Gastroesophageal sphincter (tissue), 4 donors: ENCODE data around the gene SGSH. TPM values are rescaled to one million over a fixed set of nuclear protein-coding genes. Genes with fewer than 3 reads are reported as not detected.

ENCODE experiments used
- ATAC-seq: fragments of 150-250 bp; one replicate; pipeline ENCODE4 v1.9.1; 2016; ENCODE audit warnings: mild to moderate bottlenecking, moderate library complexity
- H3K27ac ChIP-seq, 4 donors: fragments of 200-600 bp; sonication (generic) in 3 of 4; 1 replicate in 3 of 4; 2 replicates in 1 of 4; pipeline ENCODE4 v1.5.1; 2016 to 2019
- H3K27me3 ChIP-seq: fragments of 200-600 bp; sonication (generic); one replicate; pipeline ENCODE4 v1.5.1; 2019
- H3K36me3 ChIP-seq, 2 donors: fragments of 200-600 bp; sonication (generic); one replicate each; pipeline ENCODE4 v1.5.1; 2019; ENCODE audit warnings: control low read depth in 1 of 2
- H3K4me1 ChIP-seq, 3 donors: fragments of 200-600 bp; sonication (generic); 1 replicate in 2 of 3; 2 replicates in 1 of 3; pipeline ENCODE4 v1.5.1; 2016 to 2019; ENCODE audit warnings: control low read depth in 2 of 3
- H3K4me3 ChIP-seq, 2 donors: fragments of 200-600 bp; sonication (generic); one replicate each; pipeline ENCODE4 v1.5.1; 2019; ENCODE audit warnings: mild to moderate bottlenecking in 1 of 2, moderate library complexity in 1 of 2
- H3K9me3 ChIP-seq, 3 donors: fragments of 200-600 bp; sonication (generic); one replicate each; pipeline ENCODE4 v1.5.1; 2017 to 2019; ENCODE audit warnings: control low read depth in 2 of 3
- CTCF ChIP-seq, 4 experiments: fragments of 200-600 bp in 2 of 4; fragments of 450-650 bp in 2 of 4; sonication (generic) in 1 of 4; IDR thresholded peaks; one replicate each; pipeline ENCODE4 v1.5.1; 2017 to 2019; ENCODE audit warnings: antibody characterized with exemption in 4 of 4, mild to moderate bottlenecking in 2 of 4, moderate library complexity in 2 of 4
- EP300 ChIP-seq: sonication (generic); formaldehyde crosslinking; IDR thresholded peaks from one replicate; pipeline ENCODE4 v1.6.1; 2017; ENCODE audit warnings: antibody characterized with exemption, mild to moderate bottlenecking
- POLR2A ChIP-seq, 2 donors: fragments of 450-650 bp; IDR thresholded peaks; one replicate each; pipeline ENCODE4 v1.6.1; 2017; ENCODE audit warnings: antibody characterized with exemption in 2 of 2, mild to moderate bottlenecking in 2 of 2, moderate library complexity in 1 of 2
- POLR2AphosphoS5 ChIP-seq: sonication (generic); formaldehyde crosslinking; IDR thresholded peaks from one replicate; pipeline ENCODE4 v1.6.1; 2017; ENCODE audit warnings: antibody characterized with exemption
- whole genome bisulfite sequencing, 2 donors: methylation state at CpG; one replicate each; pipeline ENCODE4 v1.1.5; 2018; ENCODE audit warnings: low coverage in 1 of 2; 5-methylcytosine and 5-hydroxymethylcytosine counted together
- total RNA-seq, 4 donors: library from RNA; depleted of rRNA; stranded (reverse); fragments of >200 nt; gene quantifications; one replicate each; pipeline ENCODE4 v1.1.0, GENCODE V29; 2016

The SGSH gene
- total RNA-seq, 4 donors from 2014 or later, result 16.8 to 39.2 (median 18.2) TPM

- WGBS, 2 donors, result 80 to 93% methylated on average over 1 to 8 of the region's 22 CpGs
- no peak overlapping the region for H3K4me3 ChIP-seq
- peaks cover 0 to 94% of the 10 kb centered on the region in 2 donors for H3K36me3 ChIP-seq
- H3K27me3 ChIP-seq, result no peaks in the 10 kb centered on the region
- no peak for ATAC-seq
- no peak overlapping the region for H3K27ac ChIP-seq
- H3K4me1 ChIP-seq, result no peaks in the 10 kb centered on the region
- H3K9me3 ChIP-seq, result no peaks in the 10 kb centered on the region
- no peak for TF ChIP-seq POLR2AphosphoS5
- no peak for TF ChIP-seq CTCF (IDR thresholded peaks at IDR 0.05)
- TF ChIP-seq POLR2A (IDR thresholded peaks at IDR 0.05), result no peak
Observed at GRCh38 chr17:80212109-80212508, 8.0 kb downstream of the SGSH start.

GRCh38 chr17:80210348-80211108 is 9.6 kb downstream of the SGSH start:
- Histone ChIP-seq H3K4me3 (no peak overlapping the region), H3K4me1 (no peaks in the 10 kb centered on the region), H3K9me3 (no peaks in the 10 kb centered on the region), H3K36me3 (peaks cover 0 to 78% of the 10 kb centered on the region in 2 donors), H3K27ac (no peak overlapping the region), H3K27me3 (no peaks in the 10 kb centered on the region)
- 80 to 94% methylated on average over 1 to 23 of the region's 47 CpGs for WGBS, 2 donors
- no peak for TF ChIP-seq EP300
- no peak for TF ChIP-seq POLR2AphosphoS5
- TF ChIP-seq POLR2A (IDR thresholded peaks at IDR 0.05), result no peak
- no peak for TF ChIP-seq CTCF (IDR thresholded peaks at IDR 0.05)
- no peak for ATAC-seq

- H3K27ac ChIP-seq, result no peak overlapping the region
- no peak overlapping the region for H3K4me3 ChIP-seq
- no peak for TF ChIP-seq POLR2A (IDR thresholded peaks at IDR 0.05)
- H3K36me3 ChIP-seq, result peaks cover 0 to 71% of the 10 kb centered on the region in 2 donors
- no peaks in the 10 kb centered on the region for H3K27me3 ChIP-seq
- no peaks in the 10 kb centered on the region for H3K9me3 ChIP-seq
- no peaks in the 10 kb centered on the region for H3K4me1 ChIP-seq
- no peak for ATAC-seq
- WGBS, 2 donors, result no CpG with 5 or more reads among the region's 12 CpGs
Observed at GRCh38 chr17:80209765-80210164, 10.4 kb downstream of the SGSH start.

GRCh38 chr17:80208050-80208449 is 12.1 kb downstream of the SGSH start:
- Histone ChIP-seq H3K4me3 (no peak overlapping the region), H3K36me3 (peaks cover 0 to 54% of the 10 kb centered on the region in 2 donors), H3K4me1 (no peaks in the 10 kb centered on the region), H3K27me3 (no peaks in the 10 kb centered on the region), H3K9me3 (no peaks in the 10 kb centered on the region), H3K27ac (no peak overlapping the region)
- WGBS, 2 donors, result no CpG with 5 or more reads among the region's 16 CpGs
- ATAC-seq, result no peak
- TF ChIP-seq POLR2A (IDR thresholded peaks at IDR 0.05), result no peak
- no peak for TF ChIP-seq POLR2AphosphoS5

GRCh38 chr17:80205811-80206210 is 14.3 kb downstream of the SGSH start:
- Histone ChIP-seq H3K9me3 (no peaks in the 10 kb centered on the region), H3K27me3 (no peaks in the 10 kb centered on the region), H3K4me1 (no peaks in the 10 kb centered on the region), H3K36me3 (peaks cover 0 to 31% of the 10 kb centered on the region in 2 donors), H3K4me3 (no peak overlapping the region), H3K27ac (no peak overlapping the region)
- no peak for TF ChIP-seq CTCF (IDR thresholded peaks at IDR 0.05)
- no peak for TF ChIP-seq EP300
- no peak for TF ChIP-seq POLR2A (IDR thresholded peaks at IDR 0.05)
- TF ChIP-seq POLR2AphosphoS5, result no peak
- ATAC-seq, result no peak
- WGBS, 2 donors, result 74 to 83% methylated on average over 5 to 11 of the region's 13 CpGs
